ENCODE measurements around the gene CWC27. TPM values are rescaled to one million over a fixed set of nuclear protein-coding genes. Genes with fewer than 3 reads are reported as not detected.

The CWC27 gene
- total and polyA plus RNA-seq, 2 experiments from 2014 or later = 16.3 to 51.6 TPM

GRCh38 chr5:64786372-64786771, 17.6 kb downstream of the CWC27 start:
- Histone ChIP-seq H3K27ac (no peak overlapping the region), H3K4me3 (no peak overlapping the region), H3K36me3 (peaks cover 13% of the 10 kb centered on the region), H3K4me1 (ENCODE audit: low read depth) (no peaks in the 10 kb centered on the region), H3K9me3 (ENCODE audit: low read depth) (no peaks in the 10 kb centered on the region), H3K27me3 (no peaks in the 10 kb centered on the region)
- TF ChIP-seq, protein P1, sequence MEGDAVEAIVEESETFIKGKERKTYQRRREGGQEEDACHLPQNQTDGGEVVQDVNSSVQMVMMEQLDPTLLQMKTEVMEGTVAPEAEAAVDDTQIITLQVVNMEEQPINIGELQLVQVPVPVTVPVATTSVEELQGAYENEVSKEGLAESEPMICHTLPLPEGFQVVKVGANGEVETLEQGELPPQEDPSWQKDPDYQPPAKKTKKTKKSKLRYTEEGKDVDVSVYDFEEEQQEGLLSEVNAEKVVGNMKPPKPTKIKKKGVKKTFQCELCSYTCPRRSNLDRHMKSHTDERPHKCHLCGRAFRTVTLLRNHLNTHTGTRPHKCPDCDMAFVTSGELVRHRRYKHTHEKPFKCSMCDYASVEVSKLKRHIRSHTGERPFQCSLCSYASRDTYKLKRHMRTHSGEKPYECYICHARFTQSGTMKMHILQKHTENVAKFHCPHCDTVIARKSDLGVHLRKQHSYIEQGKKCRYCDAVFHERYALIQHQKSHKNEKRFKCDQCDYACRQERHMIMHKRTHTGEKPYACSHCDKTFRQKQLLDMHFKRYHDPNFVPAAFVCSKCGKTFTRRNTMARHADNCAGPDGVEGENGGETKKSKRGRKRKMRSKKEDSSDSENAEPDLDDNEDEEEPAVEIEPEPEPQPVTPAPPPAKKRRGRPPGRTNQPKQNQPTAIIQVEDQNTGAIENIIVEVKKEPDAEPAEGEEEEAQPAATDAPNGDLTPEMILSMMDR (IDR thresholded peaks at IDR 0.05; ENCODE audit: low read depth, low read length) = no peak
- DNase-seq (ENCODE audit: low read depth in 1 of 2, low spot score in 1 of 2) = no peak

GRCh38 chr5:64788156-64788555, 19.4 kb downstream of the CWC27 start:
- Histone ChIP-seq H3K4me3 (no peak overlapping the region), H3K36me3 (peaks cover 13% of the 10 kb centered on the region), H3K27me3 (no peaks in the 10 kb centered on the region), H3K27ac (no peak overlapping the region), H3K4me1 (ENCODE audit: low read depth) (no peaks in the 10 kb centered on the region), H3K9me3 (ENCODE audit: low read depth) (no peaks in the 10 kb centered on the region)
- TF ChIP-seq, protein P1 (IDR thresholded peaks at IDR 0.05; ENCODE audit: low read depth, low read length) = no peak
- no peak for DNase-seq (ENCODE audit: low read depth in 1 of 2, low spot score in 1 of 2)

DNA sequence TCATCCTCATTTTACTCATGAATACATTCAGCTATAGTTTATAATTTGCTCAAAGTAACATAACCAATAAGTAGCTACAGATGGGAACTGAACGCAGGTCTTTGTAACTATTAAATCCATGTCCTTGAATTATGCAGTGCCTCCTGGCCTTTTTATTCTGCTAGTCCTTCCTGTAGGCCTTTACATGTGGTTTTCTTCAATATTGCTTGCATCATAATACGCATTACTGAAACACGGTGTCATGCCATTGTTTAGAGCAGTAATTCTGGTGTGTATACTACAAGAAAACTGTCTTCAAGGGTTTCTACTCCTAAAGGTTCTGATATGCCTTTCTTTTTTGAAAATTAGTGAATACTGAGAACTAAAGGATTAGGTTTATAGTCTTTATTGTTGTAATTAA, 20.7 kb downstream of the CWC27 start:
- Histone ChIP-seq H3K4me3 (no peak overlapping the region), H3K27ac (no peak overlapping the region), H3K9me3 (ENCODE audit: low read depth) (no peaks in the 10 kb centered on the region), H3K4me1 (ENCODE audit: low read depth) (no peaks in the 10 kb centered on the region), H3K36me3 (peaks cover 9% of the 10 kb centered on the region), H3K27me3 (no peaks in the 10 kb centered on the region)
- peak in 1 of 2 donors; percentile 70 for DNase-seq (ENCODE audit: low read depth in 1 of 2, low spot score in 1 of 2)
- TF ChIP-seq, protein P1 (IDR thresholded peaks at IDR 0.05; ENCODE audit: low read depth, low read length) = no peak

GRCh38 chr5:64790210-64790609, 21.5 kb downstream of the CWC27 start:
- H3K27me3 ChIP-seq = no peaks in the 10 kb centered on the region
- H3K4me1 ChIP-seq (ENCODE audit: low read depth) = no peaks in the 10 kb centered on the region
- TF ChIP-seq, protein P1 (IDR thresholded peaks at IDR 0.05; ENCODE audit: low read depth, low read length) = no peak
- no peak for DNase-seq (ENCODE audit: low read depth in 1 of 2, low spot score in 1 of 2)
- H3K4me3 ChIP-seq = no peak overlapping the region
- peaks cover 9% of the 10 kb centered on the region for H3K36me3 ChIP-seq
- no peak overlapping the region for H3K27ac ChIP-seq
- no peaks in the 10 kb centered on the region for H3K9me3 ChIP-seq (ENCODE audit: low read depth)

DNA sequence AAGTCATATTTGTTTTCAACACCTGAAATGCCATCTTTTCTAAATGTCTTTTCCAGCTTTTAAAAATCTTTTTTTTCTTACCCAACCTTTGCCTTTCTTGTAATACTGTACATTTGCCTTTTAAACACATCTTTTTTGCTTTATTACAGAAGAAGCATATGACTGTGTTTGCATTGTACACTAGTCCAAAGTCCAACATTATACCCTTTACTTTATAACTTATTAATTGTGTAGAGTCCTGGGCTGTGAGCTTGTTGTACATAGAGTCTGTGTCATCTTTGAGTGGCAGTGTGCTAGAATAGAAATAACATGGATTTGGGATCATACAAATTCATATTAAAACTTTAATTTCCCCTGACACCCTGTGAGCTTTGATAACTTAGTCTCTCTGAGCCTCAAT, 23.7 kb downstream of the CWC27 start:
- Histone ChIP-seq H3K9me3 (ENCODE audit: low read depth) (no peaks in the 10 kb centered on the region), H3K4me1 (ENCODE audit: low read depth) (no peaks in the 10 kb centered on the region), H3K27ac (no peak overlapping the region), H3K36me3 (no peaks in the 10 kb centered on the region), H3K4me3 (no peak overlapping the region), H3K27me3 (no peaks in the 10 kb centered on the region)
- no peak for DNase-seq (ENCODE audit: low read depth in 1 of 2, low spot score in 1 of 2)
- TF ChIP-seq, protein P1 (IDR thresholded peaks at IDR 0.05; ENCODE audit: low read depth, low read length) = no peak

Data from cardiac muscle cell (in vitro differentiated cells and primary cell).